ENCODE results near the gene PHOX2A.

DNA sequence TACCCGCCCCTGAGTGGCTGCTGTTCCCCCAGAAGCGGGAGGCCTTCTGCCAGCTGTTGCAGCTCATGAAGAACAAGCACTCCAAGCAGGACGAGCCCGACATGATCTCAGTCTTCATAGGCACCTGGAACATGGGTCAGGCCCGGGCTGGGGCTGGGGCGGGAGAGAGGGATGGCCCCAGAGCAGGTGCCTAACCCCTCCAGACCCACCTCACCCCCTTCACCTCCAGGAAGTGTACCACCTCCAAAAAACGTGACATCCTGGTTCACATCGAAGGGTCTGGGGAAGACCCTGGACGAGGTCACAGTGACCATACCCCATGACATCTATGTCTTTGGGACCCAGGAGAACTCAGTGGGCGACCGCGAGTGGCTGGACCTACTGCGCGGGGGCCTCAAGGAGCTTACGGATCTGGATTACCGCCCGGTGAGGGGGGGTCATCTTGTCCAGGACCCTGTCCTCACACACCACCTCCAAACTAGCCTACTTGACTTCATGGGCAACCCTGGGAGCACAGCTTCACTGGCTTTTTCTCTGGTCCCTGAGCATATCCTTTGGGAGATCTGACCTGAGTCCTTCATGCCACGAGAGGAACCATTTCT is 13.1 kb downstream of the PHOX2A start:
- TF ChIP-seq TAF1 (IDR thresholded peaks at IDR 0.05; ENCODE audit: borderline replicate concordance, insufficient read depth, low read length) (no peak), POLR2AphosphoS5 (IDR thresholded peaks at IDR 0.05; ENCODE audit: low read depth, low read length) (no peak), SIN3A (IDR thresholded peaks at IDR 0.05; ENCODE audit: borderline replicate concordance, insufficient read depth, low read length) (no peak)
- TF ChIP-seq, protein P1, sequence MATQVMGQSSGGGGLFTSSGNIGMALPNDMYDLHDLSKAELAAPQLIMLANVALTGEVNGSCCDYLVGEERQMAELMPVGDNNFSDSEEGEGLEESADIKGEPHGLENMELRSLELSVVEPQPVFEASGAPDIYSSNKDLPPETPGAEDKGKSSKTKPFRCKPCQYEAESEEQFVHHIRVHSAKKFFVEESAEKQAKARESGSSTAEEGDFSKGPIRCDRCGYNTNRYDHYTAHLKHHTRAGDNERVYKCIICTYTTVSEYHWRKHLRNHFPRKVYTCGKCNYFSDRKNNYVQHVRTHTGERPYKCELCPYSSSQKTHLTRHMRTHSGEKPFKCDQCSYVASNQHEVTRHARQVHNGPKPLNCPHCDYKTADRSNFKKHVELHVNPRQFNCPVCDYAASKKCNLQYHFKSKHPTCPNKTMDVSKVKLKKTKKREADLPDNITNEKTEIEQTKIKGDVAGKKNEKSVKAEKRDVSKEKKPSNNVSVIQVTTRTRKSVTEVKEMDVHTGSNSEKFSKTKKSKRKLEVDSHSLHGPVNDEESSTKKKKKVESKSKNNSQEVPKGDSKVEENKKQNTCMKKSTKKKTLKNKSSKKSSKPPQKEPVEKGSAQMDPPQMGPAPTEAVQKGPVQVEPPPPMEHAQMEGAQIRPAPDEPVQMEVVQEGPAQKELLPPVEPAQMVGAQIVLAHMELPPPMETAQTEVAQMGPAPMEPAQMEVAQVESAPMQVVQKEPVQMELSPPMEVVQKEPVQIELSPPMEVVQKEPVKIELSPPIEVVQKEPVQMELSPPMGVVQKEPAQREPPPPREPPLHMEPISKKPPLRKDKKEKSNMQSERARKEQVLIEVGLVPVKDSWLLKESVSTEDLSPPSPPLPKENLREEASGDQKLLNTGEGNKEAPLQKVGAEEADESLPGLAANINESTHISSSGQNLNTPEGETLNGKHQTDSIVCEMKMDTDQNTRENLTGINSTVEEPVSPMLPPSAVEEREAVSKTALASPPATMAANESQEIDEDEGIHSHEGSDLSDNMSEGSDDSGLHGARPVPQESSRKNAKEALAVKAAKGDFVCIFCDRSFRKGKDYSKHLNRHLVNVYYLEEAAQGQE (IDR thresholded peaks at IDR 0.05; ENCODE audit: insufficient read depth in 1 of 2, low read depth in 2 of 2, low read length in 2 of 2), result no peak
